Epithelial cell of proximal tubule (primary cell): ENCODE data around the gene CLDN14. TPM values are rescaled to one million over a fixed set of nuclear protein-coding genes. Genes with fewer than 3 reads are reported as not detected.

Experiments used
- DNase-seq: peaks from one replicate; pipeline ENCODE4 v3.0.0-alpha.2; 2011; ENCODE audit warnings: low read depth
- H3K4me3 ChIP-seq: 2 replicates; pipeline ENCODE4 v1.5.1; 2011; ENCODE audit warnings: low read depth, mild to moderate bottlenecking, low read length
- CTCF ChIP-seq: conservative IDR thresholded peaks from 2 replicates; pipeline ENCODE4 v1.5.1; 2012; ENCODE audit warnings: low read depth, mild to moderate bottlenecking, low read length
- total RNA-seq: library from RNA; depleted of rRNA; stranded (reverse); fragments of >200 nt; gene quantifications from 2 replicates; pipeline ENCODE4 v1.2.3, GENCODE V29; 2015

Gene CLDN14
- total RNA-seq, 1 donor from 2014 or later: 5.1 TPM

DNA sequence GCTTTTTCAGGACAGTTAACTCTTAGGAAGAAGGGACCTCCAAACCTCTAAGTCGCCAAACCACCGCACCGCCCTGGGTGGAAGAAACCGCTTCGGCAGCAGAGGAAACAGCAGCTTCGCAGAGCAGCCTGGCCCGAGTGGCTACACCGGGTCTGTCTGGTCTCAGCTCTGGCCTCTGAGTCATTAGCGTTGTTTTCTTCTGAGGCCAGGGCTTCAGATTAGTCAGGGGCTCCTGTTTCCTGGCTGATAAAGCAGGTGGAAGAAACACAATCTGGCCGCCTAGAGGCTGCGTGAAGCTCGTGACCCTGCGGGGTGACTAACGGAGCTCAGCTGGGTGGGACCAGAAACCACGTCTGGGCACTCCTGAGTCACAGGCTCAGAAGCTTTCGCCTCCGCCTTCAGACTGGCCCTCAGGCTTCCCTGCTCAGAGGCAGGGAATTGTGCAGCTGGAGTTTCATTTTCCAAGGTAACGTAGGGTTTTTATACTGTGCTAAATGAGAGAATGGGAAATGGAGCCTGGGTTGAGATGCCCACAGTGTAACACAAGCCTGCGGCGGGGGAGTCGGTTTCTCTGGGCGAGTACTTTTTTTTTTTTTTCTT lies 49.9 kb downstream of the CLDN14 start:
- TF ChIP-seq CTCF: peak; percentile 31
- peak; percentile 94 for DNase-seq
- H3K4me3 ChIP-seq: peak overlapping the region; percentile 45

DNA sequence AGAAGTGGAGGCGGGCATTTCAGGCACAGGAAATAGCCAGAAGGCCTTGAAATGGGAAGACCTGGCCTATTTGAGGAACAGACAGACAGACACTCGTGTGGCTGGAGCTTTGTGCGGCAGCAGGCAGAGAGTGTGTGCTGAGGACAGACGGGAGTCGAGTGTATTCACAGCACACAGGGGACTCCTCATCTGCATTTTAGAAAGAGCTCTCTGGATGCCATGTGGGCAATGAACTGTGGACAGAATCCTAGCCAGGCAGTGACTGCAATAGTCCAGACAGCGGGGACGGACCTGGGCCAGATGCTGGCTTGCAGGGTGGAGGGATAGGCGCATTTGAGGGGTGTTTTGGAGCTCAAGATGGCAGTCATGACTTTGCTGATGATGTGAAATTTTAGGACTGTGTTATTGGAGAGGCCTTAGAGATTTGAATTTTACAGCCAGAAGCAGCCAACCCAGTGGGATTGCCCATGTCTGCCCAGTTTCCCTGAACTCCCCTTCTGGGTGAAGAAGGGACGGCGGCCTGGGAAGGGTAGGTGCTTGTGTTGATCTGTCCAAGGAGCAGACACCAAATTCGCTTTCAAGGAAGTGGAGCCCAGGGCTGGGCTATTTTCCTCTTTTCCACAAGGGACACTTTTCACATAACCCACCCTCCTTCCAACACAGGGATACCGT lies 51.0 kb downstream of the CLDN14 start:
- TF ChIP-seq CTCF: no peak
- no peak for DNase-seq
- peak overlapping the region; percentile 45 for H3K4me3 ChIP-seq

DNA sequence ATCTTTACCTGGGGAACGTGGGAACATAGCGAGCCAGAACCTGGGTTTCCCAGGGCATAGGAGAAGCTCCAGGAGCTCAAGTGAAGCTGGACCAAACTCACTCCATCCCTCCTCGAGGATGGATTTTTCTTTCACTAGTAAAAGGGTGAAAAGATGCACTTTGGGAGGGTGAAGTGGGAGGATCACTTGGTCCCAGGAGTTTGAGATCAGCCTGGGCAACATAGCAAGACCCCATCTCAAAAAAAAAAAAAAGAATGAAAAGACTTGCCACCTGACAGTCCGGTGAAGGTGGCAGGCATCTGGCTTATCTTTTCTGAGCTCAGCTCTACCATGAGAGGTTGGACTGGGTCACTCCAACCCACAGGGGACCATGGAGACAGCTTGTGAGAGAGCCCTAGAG lies 52.4 kb downstream of the CLDN14 start:
- no peak for DNase-seq
- TF ChIP-seq CTCF: no peak

DNA sequence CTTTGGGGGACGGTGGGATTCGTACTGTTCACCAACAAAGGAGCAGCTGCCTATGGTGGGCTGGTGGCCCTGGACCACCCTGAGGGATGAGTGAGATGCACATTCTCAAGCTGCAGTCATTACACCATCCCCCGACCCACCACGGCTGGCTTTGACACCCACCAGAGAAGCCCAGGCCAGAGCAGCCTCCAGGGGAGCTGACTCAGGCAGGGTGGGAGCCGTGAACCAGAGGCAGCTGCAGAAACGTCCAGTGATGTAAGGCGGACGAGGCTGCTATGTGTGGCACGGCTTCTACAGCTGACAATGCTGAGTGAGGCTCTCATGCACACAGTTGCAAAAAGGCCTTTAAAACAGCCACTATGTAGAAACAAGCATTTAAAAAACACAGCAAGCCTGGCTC lies 54.6 kb downstream of the CLDN14 start:
- H3K4me3 ChIP-seq: no peak overlapping the region
- no peak for TF ChIP-seq CTCF
- no peak for DNase-seq

More for the DNA sequence above, 52.4 kb downstream of the CLDN14 start:
- H3K4me3 ChIP-seq: no peak overlapping the region

DNA sequence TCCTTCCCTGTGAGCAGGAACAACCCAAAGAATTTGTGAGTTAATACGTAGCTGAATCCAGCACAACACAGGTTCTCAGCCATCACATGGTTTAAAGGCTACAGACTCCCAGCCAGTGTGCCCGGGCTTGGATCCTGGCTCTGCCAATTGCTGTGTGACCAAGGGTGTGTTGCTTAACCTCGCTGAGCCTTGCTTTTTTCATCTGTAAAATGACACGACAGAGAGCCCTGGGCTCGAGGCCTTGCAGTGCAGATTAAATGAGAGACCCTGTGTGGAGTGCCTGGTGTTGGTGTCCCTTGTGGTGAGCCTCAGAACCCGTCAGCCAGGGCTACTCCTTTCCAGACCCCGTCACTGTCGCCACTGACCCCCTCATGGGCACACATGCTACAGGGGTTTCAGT lies 55.3 kb downstream of the CLDN14 start:
- no peak for TF ChIP-seq CTCF

DNA sequence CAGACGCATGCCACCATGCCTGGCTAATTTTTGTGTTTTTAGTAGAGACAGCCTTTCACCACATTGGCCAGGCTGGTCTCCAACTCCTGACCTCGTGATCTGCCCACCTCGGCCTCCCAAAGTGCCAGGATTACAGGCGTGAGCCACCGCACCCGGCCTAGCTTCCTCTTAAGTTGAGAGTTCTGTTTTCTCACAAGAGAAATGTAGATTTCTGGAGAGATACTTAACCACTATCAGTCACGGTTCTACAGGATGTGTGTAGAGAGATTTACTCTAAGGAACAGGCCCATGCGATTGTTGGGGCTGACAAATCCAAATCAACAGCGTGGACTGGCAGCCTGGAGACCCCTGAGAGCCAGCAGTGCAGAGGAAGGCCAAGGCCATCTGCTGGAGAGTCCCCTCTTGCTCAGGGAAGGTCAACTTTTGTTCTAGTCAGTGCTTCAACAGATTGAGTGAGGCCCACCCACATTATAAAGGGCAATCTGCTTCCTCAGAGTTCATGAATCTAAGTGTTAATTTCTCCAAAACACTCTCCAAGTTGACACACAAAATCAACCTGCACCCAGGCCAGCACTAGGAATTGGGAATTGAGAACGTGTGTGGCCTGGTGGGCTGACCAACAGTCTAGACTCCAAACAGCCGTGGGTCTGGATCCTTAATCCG lies 56.0 kb downstream of the CLDN14 start:
- no peak overlapping the region for H3K4me3 ChIP-seq
- no peak for TF ChIP-seq CTCF
- DNase-seq: no peak

More for the DNA sequence above, 55.3 kb downstream of the CLDN14 start:
- no peak for DNase-seq
- H3K4me3 ChIP-seq: no peak overlapping the region
